ENCODE data around the gene TRAPPC2L.

The TRAPPC2L gene

GRCh38 chr16:88878356-88878755, 21.4 kb downstream of the TRAPPC2L start:
- no peak for TF ChIP-seq CTCF (IDR thresholded peaks at IDR 0.05)
- Histone ChIP-seq H3K27ac (no peak overlapping the region), H3K4me3 (no peak overlapping the region)
- no peak for DNase-seq (ENCODE audit: low spot score)

GRCh38 chr16:88878967-88879787, 22.2 kb downstream of the TRAPPC2L start:
- Histone ChIP-seq H3K4me3 (no peak overlapping the region), H3K27ac (no peak overlapping the region)
- TF ChIP-seq CTCF (IDR thresholded peaks at IDR 0.05), result no peak
- DNase-seq (ENCODE audit: low spot score), result no peak

- DNase-seq (ENCODE audit: low spot score), result no peak
- no peak overlapping the region for H3K4me3 ChIP-seq
- TF ChIP-seq CTCF (IDR thresholded peaks at IDR 0.05), result no peak
- no peak overlapping the region for H3K27ac ChIP-seq
Observed at GRCh38 chr16:88879788-88880055, 22.8 kb downstream of the TRAPPC2L start.

- no peak overlapping the region for H3K27ac ChIP-seq
- DNase-seq (ENCODE audit: low spot score), result no peak
- H3K4me3 ChIP-seq, result no peak overlapping the region
- TF ChIP-seq CTCF (IDR thresholded peaks at IDR 0.05), result no peak
Observed at GRCh38 chr16:88880226-88881006, 23.5 kb downstream of the TRAPPC2L start.

GRCh38 chr16:88881007-88881615, 24.2 kb downstream of the TRAPPC2L start:
- no peak for DNase-seq (ENCODE audit: low spot score)
- Histone ChIP-seq H3K4me3 (peak overlapping the region; percentile 9), H3K27ac (no peak overlapping the region)
- no peak for TF ChIP-seq CTCF (IDR thresholded peaks at IDR 0.05)

- no peak overlapping the region for H3K4me3 ChIP-seq
- no peak overlapping the region for H3K27ac ChIP-seq
- no peak for DNase-seq (ENCODE audit: low spot score)
- TF ChIP-seq CTCF (IDR thresholded peaks at IDR 0.05), result no peak
Observed at GRCh38 chr16:88881675-88882357, 24.9 kb downstream of the TRAPPC2L start.

Data from coronary artery (tissue), 2 donors.